ENCODE data around the gene ELP6.

The ELP6 gene

DNA sequence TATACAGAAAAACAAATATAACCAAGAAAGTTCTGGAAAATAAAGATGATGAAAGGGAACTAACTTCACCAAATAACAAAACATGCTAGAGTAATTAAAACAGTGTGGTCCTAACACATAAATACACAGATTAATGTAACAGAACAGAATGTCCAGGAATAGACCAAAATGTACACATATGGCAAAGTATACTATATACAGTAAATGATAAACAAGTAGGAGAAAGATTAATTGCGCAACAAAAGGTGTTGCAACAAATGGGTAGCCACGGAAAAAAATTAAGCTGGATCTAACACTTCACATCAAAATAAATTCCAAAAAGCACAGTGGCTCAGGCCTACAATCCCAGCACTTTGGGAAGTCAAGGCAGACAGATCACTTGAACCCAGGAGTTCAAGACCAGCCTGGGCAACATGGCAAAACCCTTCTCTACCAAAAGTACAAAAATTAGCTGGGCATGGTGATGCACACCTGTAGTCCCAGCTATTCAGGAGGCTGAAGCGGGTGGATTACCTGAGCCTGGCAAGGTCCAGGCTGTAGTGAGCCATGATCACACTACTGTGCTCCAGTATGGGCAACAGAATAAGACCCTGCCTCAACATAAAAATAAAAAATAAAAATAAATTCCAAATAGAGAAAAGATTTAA is 57.6 kb downstream of the ELP6 start:
- no peak for DNase-seq

GRCh38 chr3:47452453-47453215 is 60.9 kb downstream of the ELP6 start:
- DNase-seq = no peak

Measured in CD4-positive, alpha-beta T cell treated with Interleukin-17A for 1 hour (primary cell).